ENCODE data around the gene ARRB1.
"Not testable (repeated sequence)": the region's sequence is repeated elsewhere in the genome, so short reads cannot be mapped to it uniquely, and the experiment has no call there.

Gene ARRB1

DNA sequence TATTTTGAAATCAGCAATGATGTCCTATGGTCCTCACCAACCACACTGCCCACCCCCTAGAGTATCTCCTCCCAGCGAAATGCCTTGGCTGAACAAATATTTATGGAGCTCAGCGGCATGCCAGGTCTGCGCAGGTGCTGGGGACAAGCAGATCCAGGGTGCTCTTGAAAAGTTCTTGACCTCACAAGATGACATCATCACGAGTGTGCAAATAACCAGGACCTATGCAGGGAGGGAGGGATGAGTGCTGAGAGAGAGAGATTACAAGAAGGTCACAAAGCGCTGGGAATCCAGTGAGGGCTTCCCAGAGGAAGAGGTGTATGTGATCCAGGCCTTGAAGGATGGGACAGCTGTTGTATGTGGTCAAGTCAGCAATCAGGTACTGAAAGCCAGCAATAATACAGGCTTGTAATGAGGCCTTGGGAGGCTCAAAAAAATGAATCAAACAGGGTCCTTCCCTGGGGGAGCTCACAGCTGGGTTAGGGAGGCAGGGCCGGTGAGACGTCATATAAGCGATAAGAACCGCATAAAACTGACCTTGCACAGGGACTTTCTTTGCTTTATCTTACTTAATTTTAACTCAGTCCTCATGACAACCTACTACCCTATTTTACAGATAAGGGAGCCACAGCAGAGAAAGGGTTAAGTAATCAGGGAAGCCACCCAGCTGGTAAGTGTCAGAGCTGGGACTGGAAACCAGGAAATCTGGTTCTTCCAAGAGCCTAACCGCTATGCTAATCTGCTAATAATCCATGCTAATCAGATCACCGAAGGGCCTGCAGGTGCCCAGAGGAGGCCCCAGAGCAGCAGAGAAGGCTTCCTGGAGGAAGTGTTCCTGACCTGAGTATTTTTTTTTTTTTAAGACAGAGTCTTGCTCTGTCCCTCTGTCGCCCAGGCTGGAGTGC is 8.2 kb downstream of the ARRB1 start:
- DNase-seq = no peak

GRCh38 chr11:75342231-75342918 is 9.1 kb downstream of the ARRB1 start:
- DNase-seq = no peak

DNA sequence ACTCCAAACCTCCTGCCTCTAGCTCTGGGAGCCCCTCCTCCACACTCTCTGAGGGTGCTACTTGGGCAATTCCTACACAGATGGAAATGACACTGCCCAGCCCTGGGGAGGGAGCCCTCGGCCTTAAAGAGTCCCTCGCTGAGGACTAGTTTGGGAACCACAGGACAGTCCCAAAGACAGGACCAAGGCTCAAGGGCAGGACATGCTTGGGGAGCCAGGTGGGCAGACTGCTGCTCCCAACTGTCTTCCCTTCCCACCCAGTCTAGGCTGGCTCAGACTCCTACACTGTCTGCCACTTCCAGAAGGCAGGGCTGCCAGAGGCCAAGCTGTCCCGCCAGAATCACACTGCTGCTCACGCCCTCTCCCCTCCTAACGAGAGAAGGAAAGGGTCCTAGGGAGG is 9.8 kb downstream of the ARRB1 start:
- no peak for DNase-seq

GRCh38 chr11:75339685-75340409 is 11.6 kb downstream of the ARRB1 start:
- no peak for DNase-seq

GRCh38 chr11:75338516-75339208 is 12.8 kb downstream of the ARRB1 start:
- DNase-seq = peak; percentile 53

DNA sequence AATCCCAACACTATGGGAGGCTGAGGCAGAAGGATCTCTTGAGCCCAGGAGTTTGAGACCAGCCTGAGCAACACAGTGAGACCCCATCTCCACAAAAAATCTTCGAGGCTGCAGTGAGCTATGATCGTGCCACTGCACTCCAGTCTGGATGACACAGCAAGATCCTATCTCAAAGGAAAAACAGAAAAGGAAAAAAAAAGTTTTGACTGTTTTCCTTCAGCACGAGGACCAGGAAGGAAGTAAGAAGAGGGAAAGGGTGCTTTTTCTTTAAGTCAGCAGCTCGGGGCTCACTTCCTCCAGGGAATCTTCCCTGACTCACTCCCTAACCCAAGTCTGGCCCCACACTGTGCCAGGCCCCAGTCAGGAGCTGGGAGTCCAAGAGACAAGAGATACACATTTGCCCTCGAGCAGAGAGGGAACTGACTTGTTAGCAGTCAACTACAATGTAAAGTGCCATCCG is 14.2 kb downstream of the ARRB1 start:
- DNase-seq = peak; percentile 56

DNA sequence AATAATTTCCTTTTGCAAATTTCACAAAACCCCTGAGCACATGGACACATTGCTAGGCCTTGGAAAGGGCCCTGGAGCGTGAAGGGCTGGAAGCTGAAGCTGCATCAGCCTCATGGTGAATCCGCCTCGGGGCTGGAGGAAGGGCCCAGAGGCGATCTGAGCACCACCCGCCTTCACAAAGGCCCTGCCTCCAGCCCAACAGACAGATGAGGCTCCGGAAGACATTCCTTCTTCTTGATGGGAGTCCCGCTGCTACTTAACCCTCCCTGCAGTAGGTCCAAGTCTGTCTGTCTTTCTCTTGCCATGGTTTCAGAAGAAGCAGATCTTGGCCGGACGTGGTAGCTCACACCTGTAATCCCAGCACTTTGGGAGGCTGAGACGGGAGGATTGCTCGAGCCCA is 16.5 kb downstream of the ARRB1 start:
- DNase-seq = peak; percentile 24

DNA sequence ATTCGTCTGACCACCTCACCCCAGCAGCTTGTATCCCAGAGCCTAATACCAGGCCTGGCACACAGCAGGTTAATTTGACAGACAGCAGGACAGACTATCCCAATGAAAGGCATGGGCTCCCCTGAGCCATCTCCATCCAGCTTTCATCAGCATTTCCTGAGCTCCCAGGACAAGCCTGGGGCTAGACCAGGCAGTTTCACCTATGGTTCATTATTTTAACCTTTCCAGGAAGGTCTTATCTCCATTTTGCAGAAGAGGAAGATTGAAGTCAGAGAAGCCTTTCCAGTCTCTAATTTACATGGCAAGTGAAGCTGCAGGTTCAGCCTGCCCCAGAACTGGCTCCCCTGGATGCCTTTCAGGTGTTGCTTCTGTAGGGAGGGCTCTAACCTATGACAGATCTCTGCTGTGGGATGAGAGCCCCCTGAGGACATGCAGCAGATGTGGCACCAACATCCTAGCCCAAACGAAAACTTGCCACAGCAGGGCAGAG is 17.0 kb downstream of the ARRB1 start:
- no peak for DNase-seq

- DNase-seq = no peak
Measured at GRCh38 chr11:75333807-75334140, 17.7 kb downstream of the ARRB1 start.

DNA sequence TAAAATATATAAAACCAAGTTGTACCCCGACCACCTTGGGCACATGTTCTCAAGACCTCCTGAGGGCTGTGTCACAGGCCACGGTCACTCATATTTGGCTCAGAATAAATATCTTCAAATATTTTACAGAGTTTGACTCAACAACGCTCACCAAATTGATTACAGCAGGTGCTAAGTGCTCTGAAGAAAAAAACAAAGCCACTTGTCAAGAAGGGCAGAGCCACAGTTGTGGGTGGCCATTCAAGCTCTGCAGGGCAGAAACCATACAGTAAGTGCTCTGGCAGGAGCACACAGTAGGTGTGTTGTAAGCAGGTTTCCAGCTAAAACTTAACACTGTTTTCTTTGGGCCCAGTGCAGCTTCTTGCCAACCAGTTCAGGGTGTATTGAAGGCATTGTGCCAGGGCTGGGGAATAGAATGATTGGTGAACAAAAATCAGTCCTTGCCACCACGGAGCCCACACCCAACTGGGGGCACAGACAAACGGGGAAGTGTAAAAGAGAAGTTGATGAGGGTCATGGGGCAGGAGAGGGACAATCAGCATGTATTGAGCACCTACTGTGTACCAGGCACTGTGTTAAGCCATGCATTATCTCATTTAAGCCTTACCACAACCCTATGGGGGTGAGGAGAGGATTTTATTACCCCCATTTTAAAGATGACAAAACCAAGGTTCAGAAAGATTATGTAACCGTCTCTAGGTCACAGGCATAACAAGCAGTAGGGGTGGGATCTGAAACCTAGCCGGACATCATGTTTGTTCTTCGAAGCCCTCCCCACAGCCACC is 18.2 kb downstream of the ARRB1 start:
- DNase-seq = no peak

GRCh38 chr11:75331761-75332160 is 19.7 kb downstream of the ARRB1 start:
- not testable (repeated sequence) for DNase-seq

DNA sequence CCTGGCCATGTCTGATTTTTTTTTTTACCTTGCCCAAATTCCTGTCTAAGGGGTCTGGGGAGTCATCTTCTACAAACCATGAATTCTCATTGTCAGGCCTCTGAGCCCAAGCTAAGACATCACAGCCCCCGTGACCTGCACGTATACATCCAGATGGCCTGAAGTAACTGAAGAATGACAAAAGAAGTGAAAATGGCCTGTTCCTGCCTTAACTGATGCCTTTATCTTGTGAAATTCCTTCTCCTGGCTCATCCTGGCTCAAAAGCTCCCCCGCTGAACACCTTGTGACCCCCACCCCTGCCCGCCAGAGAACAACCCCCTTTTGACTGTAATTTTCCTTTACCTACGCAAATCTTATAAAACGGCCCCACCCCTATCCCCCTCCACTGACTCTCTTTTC is 20.2 kb downstream of the ARRB1 start:
- not testable (repeated sequence) for DNase-seq

DNA sequence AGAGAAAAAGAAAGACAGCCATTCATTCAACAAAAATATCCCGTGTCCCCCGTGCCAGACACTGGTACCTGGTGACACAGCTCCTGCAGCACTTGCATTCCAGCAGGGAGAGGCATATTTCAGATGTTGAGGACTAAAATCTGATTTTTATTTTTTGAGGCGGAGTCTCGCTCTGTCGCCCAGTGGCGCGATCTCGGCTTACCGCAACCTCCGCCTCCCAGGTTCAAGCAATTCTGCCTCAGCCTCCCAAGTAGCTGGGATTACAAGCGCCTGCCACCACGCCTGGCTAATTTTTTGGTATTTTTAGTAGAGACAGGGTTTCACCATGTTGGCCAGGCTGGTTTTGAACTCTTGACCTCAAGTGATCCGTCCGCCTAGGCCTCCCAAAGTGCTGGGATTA is 20.6 kb downstream of the ARRB1 start:
- not testable (repeated sequence) for DNase-seq

GRCh38 chr11:75330291-75330690 is 21.2 kb downstream of the ARRB1 start:
- DNase-seq = no peak

DNA sequence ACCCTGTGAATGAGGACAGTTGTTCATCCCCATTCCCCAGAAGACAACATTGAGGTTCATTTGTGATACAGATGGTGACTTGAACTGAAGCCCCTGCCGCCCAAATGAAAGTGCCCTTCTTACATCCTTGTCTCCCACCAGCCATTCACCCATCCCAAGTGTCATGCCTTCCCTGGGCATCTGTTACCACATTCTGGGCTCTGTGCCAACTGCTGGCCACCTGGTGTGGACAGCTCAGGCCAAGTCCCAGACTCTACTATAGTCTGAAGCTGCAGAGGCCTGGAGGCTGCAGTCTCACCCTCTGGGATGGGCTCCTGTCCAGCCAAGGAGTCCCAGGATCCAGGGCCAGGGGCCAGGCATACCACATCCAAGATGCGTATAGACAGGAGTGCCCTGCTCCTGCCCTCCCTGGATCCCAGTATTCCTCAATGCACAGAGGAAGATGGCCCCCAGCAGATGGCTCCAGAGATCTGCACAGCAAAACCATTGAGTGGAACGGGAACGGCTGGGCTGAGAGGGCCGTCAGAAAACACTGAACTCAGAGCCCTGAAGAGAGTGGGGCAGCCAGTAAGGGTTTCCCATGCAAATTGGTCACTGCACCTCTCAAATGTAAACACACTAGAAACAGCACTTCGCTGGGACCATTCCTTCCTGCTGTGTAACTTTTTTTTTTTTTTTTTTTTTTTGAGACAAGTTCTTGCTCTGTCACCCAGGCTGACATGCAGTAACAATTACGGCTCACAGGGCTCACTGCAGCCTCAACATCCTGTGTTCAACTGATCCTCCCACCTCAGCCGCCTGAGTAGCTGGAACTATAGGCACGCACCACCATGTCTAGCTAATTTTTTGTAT is 22.8 kb downstream of the ARRB1 start:
- DNase-seq = peak; percentile 74

GRCh38 chr11:75326439-75326810 is 25.0 kb downstream of the ARRB1 start:
- DNase-seq = no peak

DNA sequence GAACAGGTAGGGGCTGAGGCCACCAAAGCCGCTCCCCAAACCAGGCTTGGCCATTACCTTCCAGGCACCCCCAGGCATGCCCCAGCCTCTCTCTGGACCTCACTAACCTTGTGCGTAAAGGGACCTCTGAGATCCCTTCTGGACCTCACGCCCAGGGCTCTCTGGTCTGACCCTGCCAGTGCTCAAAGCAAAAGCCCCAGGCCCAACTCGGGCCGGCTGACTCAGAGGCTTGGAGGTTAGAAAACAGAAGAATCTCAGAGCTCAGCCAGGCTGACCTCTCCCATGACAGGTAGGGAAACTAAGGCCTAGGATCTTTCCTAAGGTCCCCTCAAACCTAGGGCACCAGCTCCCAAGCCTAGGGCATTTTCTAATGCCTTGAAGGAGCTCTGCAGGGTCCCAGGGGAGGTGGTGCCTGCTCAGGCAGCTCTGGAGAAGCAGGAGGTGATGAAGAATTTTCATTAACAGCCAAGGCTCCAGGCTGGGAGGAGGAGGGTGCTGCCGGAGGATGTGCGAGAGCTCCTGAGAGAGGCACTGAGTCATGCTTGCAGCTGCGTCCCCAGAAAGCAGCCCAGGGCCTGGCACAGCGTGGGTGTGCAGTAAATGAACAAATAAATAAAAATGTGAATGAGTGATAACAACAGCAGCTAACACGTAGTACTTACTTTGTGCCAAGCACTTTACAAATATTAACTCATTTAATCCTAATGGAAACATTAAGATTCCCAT is 25.6 kb downstream of the ARRB1 start:
- DNase-seq = peak; percentile 73

DNA sequence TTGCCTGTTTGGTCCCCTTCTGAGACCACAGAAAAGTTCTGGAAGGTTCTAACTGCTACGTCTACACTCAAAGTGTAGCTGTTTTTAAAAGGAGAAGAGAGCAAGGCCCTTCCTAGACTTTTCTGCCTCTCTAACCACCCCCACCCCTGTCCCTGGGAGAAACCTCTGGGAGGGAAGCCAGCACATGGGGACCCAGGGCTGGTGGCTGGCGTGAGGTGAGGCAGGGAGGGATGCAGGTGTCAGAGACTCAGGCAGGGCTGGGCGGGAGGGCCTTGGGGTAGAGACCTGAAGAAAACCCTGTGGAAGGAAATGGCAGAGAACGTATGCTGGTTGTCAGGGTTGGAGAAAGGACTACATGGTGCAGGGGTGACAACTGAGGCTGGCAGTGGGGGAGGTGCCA is 26.7 kb downstream of the ARRB1 start:
- no peak for DNase-seq

DNA sequence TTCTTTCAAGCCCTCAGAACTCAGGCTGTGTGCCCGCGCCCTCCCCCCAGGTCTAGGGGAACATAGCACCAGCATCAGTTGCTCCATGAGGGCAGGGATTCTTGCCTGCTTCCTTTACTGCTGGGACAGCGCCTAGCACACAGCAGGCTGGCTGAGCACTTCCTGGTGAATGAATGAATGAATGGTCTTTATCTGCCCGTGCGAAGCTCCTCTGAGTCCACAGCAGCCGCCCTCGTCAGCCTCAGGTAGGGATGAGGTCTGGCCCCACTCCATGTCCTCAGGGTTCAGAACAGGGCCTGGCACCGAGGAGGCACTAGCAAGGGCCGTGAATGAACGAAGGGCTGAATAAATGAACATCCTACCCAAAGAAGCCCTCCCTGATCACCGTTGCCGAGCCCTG is 27.3 kb downstream of the ARRB1 start:
- DNase-seq = no peak

DNA sequence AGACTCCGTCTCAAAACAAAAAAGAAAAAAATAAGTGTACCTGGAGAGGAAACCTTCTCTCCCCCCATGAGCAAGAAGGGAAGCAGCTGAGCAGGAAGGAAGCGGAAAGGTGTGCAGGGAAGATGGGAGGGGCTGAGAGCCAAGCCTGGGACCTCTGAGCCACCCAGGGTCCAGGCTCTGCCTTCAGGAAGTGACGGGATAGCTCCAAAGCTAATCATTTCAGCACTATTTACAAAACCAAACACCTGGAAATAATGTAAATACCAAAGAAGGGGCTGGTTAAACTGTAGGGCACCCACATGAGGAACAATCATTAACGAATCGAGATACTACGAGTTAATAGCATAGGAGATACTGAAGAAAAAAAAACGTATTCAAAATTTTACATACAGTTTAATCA is 27.9 kb downstream of the ARRB1 start:
- DNase-seq = no peak

Data from fibroblast of skin of scalp (primary cell).